Keratinocyte (primary cell): Measurements from ENCODE around the gene XCR1.

ENCODE experiments used
- CTCF ChIP-seq, 3 experiments: IDR thresholded peaks in 1 of 3; conservative IDR thresholded peaks in 1 of 3; optimal IDR thresholded peaks in 1 of 3; 2 replicates in 2 of 3; 3 replicates in 1 of 3; pipeline versions ENCODE3 to v1.5.1; 2011; ENCODE audit warnings: low read length in 3 of 3, mild to moderate bottlenecking in 3 of 3, moderate library complexity in 2 of 3, control low read depth in 1 of 3, inconsistent platforms in 1 of 3; ENCODE audit not compliant: insufficient read depth in 2 of 3; ENCODE audit errors: extremely low read depth in 1 of 3
- EZH2 ChIP-seq: IDR thresholded peaks from one replicate; pipeline ENCODE4 v1.6.1; 2012; ENCODE audit warnings: inconsistent platforms, mild to moderate bottlenecking, low read length, moderate library complexity

- no peak for TF ChIP-seq CTCF (optimal IDR thresholded peaks at IDR 0.05 in 1 of 3, IDR thresholded peaks at IDR 0.05 in 1 of 3, conservative IDR thresholded peaks at IDR 0.05 in 1 of 3; ENCODE audit: extremely low read depth in 1 of 3, insufficient read depth in 2 of 3, low read length in 3 of 3)
- no peak for TF ChIP-seq EZH2
Measured at GRCh38 chr3:46070595-46071093, 43.4 kb upstream of the XCR1 start.
